WI38 (cell line): ENCODE results near the gene NAT9.

ENCODE experiments used
- H3K4me3 ChIP-seq: 2 replicates; pipeline ENCODE4 v1.5.1; 2011; ENCODE audit warnings: low read depth, mild to moderate bottlenecking, control low read depth, low read length
- CTCF ChIP-seq: IDR thresholded peaks from 2 replicates; pipeline ENCODE4 v1.5.1; 2012; ENCODE audit warnings: low read depth, mild to moderate bottlenecking, control low read depth, low read length

Gene NAT9

DNA sequence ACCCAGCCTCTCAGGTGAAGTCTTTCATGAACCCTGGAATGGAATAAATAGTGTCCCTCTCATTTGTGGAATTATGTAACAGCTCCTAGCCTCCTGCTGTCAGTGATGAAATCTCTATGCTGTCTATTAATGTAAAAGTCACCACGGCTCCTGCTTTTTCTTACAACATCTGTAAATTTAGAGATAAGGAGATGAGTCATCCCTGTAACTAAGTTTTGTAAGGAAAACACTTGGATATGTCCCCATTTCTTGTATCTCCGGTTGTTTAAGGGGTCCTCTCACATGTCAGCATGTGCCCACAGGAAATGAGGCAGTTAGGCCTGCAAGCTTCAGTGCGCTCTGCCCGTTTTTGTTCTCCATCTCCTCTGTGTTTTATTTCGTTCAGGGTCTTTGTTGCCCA is 2.8 kb upstream of the NAT9 start:
- H3K4me3 ChIP-seq = no peak overlapping the region
- TF ChIP-seq CTCF = no peak

- no peak for TF ChIP-seq CTCF
- no peak overlapping the region for H3K4me3 ChIP-seq
These were observed 1.9 kb upstream of the NAT9 start for GRCh38 chr17:74777901-74778515.

DNA sequence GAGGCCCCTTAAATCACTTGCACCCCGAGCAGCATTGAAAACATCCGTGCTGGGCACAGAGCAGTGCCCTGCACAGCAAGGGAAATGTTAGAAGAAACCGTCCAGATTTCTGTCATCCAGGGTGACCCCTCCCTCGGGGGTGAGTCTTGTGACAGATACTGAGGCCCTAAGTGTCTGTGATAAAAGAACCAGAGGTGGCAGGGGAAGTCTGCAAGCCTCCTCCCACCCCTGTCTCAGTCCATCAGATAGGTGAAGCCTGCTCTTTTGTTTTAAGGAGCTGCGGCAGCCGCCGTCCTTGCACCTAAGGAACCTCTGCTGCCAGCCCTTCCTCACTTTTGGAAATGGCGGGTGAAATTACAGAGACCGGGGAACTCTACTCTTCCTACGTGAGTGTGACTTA is 845 bp upstream of the NAT9 start:
- TF ChIP-seq CTCF = no peak
- H3K4me3 ChIP-seq = peak overlapping the region; percentile 91

DNA sequence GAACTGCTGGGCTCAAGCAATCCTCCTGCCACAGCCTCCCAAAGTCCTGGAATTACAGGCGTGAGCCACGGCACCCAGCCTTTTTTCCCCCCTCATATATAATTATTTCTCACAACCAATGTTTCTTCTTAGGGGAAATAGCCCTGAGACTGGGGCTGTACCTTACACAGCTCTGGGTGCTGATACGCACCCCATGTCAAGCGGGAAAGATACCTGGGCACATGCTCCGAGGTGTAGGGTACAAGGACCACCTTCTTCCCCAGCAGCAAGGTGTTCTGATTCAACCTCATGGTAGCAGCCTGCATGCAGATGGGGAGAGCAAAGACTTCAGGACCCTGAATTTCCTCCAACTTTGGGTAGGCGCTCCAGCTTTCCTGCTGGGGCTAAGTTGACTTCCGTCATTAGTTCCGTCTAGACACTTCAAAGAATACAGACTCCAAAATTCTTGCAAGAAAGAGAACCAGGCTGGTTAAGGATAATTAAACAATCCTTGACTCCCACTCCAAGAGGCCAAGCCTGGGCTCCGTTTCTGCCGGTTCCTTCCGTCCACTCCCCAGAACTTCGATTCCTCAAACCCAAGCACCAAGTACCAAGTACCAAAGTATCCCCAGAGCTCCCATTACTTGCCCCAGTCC is 619 bp downstream of the NAT9 start:
- peak overlapping the region; percentile 91 for H3K4me3 ChIP-seq
- TF ChIP-seq CTCF = no peak

- TF ChIP-seq CTCF = no peak
- H3K4me3 ChIP-seq = no peak overlapping the region
These were observed 2.3 kb downstream of the NAT9 start for GRCh38 chr17:74773871-74774286.

GRCh38 chr17:74773414-74773813 is 2.7 kb downstream of the NAT9 start:
- no peak for TF ChIP-seq CTCF
- no peak overlapping the region for H3K4me3 ChIP-seq

- H3K4me3 ChIP-seq = no peak overlapping the region
These were observed 4.1 kb downstream of the NAT9 start for GRCh38 chr17:74772053-74772452.

More at GRCh38 chr17:74772053-74772452, 4.1 kb downstream of the NAT9 start:
- TF ChIP-seq CTCF = no peak
